ENCODE data around the gene SHISAL2A.

DNA sequence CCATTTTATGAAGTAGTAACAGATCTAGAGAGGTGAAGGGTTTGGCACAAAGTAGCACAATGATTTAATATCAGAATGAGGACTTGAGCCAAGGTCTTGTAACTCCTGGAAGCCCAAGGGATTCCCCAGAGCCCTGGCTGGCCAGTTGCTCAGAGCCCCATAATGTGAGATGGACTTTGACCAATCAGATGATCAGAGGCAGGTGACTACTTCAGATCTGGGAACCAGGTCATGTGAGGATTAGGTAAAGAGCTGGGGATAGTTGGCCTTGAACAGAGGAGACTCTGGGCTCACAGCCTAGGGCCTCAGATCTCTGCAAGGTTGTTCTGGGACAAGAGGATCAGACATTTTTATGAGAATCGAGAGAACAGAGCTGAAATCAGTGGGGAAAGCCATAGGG lies 18.9 kb downstream of the SHISAL2A start:
- TF ChIP-seq, protein P1, sequence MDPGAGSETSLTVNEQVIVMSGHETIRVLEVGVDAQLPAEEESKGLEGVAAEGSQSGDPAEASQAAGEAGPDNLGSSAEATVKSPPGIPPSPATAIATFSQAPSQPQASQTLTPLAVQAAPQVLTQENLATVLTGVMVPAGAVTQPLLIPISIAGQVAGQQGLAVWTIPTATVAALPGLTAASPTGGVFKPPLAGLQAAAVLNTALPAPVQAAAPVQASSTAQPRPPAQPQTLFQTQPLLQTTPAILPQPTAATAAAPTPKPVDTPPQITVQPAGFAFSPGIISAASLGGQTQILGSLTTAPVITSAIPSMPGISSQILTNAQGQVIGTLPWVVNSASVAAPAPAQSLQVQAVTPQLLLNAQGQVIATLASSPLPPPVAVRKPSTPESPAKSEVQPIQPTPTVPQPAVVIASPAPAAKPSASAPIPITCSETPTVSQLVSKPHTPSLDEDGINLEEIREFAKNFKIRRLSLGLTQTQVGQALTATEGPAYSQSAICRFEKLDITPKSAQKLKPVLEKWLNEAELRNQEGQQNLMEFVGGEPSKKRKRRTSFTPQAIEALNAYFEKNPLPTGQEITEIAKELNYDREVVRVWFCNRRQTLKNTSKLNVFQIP (CRISPR knock-in tag; IDR thresholded peaks at IDR 0.05; ENCODE audit: borderline replicate concordance, low read depth): no peak
- TF ChIP-seq ZFP30 (CRISPR knock-in tag; IDR thresholded peaks at IDR 0.05) (no peak), ZNF70 (CRISPR knock-in tag; IDR thresholded peaks at IDR 0.05) (no peak), ZNF8 (CRISPR knock-in tag; IDR thresholded peaks at IDR 0.05) (no peak), ARNTL (CRISPR knock-in tag; IDR thresholded peaks at IDR 0.05; ENCODE audit: borderline replicate concordance, low read depth) (no peak), RARB (CRISPR knock-in tag; IDR thresholded peaks at IDR 0.05) (no peak), CSDC2 (CRISPR knock-in tag; IDR thresholded peaks at IDR 0.05) (no peak), GLIS3 (CRISPR knock-in tag; IDR thresholded peaks at IDR 0.05) (no peak), ISL1 (CRISPR knock-in tag; IDR thresholded peaks at IDR 0.05) (no peak), BACH2 (CRISPR knock-in tag; IDR thresholded peaks at IDR 0.05; ENCODE audit: borderline replicate concordance) (no peak), ZFP3 (CRISPR knock-in tag; IDR thresholded peaks at IDR 0.05) (no peak)
- TF ChIP-seq, protein P2, sequence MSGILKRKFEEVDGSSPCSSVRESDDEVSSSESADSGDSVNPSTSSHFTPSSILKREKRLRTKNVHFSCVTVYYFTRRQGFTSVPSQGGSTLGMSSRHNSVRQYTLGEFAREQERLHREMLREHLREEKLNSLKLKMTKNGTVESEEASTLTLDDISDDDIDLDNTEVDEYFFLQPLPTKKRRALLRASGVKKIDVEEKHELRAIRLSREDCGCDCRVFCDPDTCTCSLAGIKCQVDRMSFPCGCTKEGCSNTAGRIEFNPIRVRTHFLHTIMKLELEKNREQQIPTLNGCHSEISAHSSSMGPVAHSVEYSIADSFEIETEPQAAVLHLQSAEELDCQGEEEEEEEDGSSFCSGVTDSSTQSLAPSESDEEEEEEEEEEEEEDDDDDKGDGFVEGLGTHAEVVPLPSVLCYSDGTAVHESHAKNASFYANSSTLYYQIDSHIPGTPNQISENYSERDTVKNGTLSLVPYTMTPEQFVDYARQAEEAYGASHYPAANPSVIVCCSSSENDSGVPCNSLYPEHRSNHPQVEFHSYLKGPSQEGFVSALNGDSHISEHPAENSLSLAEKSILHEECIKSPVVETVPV (CRISPR knock-in tag; IDR thresholded peaks at IDR 0.05): no peak
- TF ChIP-seq, protein P3, sequence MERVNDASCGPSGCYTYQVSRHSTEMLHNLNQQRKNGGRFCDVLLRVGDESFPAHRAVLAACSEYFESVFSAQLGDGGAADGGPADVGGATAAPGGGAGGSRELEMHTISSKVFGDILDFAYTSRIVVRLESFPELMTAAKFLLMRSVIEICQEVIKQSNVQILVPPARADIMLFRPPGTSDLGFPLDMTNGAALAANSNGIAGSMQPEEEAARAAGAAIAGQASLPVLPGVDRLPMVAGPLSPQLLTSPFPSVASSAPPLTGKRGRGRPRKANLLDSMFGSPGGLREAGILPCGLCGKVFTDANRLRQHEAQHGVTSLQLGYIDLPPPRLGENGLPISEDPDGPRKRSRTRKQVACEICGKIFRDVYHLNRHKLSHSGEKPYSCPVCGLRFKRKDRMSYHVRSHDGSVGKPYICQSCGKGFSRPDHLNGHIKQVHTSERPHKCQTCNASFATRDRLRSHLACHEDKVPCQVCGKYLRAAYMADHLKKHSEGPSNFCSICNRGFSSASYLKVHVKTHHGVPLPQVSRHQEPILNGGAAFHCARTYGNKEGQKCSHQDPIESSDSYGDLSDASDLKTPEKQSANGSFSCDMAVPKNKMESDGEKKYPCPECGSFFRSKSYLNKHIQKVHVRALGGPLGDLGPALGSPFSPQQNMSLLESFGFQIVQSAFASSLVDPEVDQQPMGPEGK (CRISPR knock-in tag; IDR thresholded peaks at IDR 0.05; ENCODE audit: borderline replicate concordance): no peak

All from SK-N-SH treated with all-trans-retinoic acid at 6 μM for 48 hours (cell line).